ENCODE measurements around the gene COG4.
"Not testable (repeated sequence)": the region's sequence is repeated elsewhere in the genome, so short reads cannot be mapped to it uniquely, and the experiment has no call there.

COG4 gene

DNA sequence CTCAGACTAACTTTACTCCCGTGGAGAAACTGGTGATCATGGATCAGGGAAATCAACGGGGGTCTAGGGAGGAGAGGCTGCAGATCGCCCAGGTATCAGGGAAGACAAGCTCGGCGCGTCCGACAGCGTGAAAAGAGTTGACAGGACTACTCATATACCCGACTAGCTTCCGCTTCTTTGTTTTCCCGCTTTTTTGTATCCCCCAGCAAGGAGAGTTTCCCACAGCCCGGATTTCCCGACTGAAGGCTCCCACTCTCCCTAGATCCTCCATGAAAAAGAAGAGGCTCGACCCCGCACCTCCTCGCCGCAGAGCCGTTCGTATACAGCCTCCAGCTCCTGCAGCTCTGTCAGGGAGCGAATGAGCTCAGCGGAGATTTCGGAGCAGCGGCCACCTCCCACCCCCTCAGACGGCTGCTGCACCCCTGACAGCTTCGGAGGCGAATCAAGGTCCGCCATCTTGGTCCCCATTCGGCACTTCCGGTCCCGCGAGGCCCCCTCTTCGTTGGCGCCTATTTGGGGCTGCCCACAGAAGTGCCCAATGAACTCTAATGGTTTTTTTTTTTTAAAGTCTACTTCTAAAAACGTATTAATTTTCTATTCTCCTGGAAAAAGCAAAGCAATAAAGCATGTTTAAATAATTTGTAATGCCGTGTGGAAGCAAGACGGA lies at the start of gene COG4:
COG4 (minus strand) TSS at position 479 of the 667 bp plus-strand sequence; CDS start at position 468, 11 bp downstream.
- peak; percentile 97 for DNase-seq

DNA sequence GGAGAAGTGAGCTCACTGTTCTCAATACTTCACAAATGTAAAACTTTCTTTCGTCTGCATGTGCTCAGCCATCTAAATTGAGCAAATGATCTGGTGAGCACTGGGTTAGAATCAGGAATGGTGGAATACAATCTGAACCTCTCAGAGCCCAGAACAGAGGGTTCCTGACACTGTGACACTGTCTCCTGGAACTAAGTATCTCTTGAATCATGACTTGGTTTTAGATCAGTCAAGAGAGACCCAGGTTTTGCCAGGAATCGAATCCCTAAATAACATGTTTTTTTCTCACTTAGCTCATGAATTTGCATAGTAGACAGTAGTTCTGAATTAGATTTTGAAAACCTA lies 49.5 kb upstream of the COG4 start:
- no peak for DNase-seq

DNA sequence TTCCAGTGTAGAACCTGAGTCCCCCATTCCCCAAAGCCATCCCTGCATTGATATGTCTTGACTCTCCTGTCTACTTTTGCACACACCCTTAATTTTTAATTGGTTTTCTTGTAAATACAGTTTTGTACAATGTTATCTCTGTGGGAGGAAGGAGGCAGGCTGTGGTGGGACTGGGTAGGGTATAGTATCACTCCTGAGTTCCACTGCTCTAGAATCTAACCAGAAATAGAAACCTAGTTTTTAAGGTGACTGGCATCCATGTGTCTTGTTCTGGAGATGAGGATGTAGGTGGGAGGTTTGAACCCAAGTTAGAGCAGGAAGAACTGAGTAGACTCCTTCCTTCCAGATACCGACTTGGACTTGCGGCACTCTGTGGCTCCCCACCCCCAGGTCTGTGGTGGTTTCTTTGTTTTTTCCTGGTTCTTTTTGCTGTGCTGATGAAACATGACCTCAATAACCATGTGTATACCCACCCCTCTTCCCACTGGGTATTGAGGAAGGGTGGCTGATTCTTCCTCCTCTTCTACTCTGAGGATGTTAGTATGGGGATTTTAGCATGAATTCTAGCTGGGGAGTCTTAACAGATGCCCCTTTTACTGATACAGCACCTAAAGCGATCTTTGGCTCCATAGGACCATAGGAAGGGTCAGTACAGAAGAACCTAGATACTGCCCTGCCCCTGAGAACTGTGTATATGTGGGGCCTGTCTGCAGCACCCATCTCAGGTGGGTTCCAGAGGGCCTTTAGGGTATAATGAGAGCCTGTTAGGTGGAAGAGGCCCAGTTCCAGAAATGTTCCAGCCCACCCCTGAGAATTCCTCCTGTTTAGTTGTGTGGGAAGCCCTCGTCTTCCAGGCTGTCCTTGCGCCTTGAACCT lies 48.9 kb upstream of the COG4 start:
- DNase-seq: no peak

DNA sequence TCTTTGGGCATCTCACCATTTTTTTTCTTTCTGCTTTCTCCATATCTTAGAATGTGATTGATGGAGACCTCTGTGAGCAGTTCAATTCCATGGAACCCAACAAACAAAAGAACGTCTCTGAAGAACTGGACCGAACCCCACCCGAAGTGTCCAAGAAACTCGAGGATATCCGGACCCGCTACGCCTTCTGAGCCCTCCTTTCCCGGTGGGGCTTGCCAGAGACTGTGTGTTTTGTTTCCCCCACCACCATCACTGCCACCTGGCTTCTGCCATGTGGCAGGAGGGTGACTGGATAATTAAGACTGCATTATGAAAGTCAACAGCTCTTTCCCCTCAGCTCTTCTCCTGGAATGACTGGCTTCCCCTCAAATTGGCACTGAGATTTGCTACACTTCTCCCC lies 48.3 kb upstream of the COG4 start:
- DNase-seq: no peak

DNA sequence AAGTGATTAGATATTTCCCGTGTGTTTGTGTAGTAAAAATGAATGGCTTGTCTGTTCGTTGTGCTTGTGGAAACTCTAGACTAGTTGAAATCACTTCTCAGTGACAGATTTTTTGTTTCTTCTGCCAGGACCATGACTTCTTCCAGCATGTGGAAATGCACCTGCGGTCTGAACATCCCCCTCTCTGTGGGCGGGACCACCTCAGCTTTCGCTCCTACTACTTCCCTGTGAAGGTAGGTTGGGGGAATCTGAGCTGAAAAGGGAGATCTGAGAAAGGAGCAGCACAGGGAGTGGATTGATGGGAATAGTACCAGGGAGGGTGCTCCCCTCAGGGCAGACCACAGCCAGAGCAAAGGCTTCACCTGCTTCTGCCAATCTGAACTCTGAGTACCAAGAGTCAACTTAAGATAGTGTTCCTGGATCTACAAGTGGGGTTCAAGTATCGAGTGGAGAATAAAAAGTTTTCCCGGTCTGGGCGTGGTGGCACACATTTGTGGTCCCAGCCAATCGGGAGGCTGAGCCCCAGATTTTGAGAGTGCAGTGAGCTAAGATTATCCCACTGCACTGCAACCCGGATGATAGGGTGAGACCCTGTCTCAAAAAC lies 47.7 kb upstream of the COG4 start:
- no peak for DNase-seq

DNA sequence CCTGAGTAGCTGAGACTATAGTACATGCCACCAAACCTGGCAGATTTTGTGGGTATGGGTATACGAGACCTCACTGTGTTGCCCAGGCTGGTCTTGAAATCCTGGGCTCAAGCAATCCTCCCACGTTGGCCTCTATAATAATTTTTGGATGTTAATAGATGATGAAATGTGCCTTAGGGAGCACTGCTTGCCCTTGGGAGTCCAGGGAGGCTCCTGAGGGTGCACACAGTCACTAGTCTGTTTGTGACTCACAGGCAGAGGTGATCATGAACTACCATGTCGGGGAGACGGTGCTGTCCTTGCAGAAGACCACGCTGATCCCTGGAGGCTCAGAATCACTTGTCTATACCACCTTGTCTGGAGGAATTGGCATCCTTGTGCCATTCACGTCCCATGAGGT lies 46.4 kb upstream of the COG4 start:
- no peak for DNase-seq

DNA sequence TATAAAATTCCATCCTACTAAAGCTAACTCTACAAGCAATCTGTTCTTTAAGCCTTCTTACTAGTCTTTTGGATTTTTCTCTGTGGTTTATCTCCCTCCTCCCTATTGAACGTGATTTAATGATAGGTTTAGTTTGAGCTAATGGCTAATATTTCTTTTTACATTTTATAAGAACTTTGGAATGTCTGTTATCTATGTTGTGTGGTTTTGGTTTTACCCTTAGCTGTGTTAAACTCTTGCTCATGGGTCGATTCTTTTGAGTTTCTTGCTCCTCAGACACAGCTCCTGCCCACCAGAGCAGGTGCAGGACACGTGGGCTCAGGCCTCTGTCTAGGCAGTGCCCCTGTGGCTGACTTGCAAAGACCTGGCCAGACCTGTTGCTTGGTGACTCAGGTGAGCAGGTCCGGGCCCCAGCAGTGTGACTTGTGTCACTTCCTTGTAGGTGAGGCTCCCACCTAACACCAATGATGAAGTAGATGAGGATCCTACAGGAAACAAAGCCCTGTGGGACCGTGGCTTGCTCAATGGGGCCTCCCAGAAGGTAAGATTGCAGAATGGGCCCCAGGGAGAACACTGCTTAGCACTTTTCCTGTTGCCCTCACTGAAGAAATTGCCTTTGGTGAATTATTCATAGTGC lies 45.4 kb upstream of the COG4 start:
- DNase-seq: no peak

DNA sequence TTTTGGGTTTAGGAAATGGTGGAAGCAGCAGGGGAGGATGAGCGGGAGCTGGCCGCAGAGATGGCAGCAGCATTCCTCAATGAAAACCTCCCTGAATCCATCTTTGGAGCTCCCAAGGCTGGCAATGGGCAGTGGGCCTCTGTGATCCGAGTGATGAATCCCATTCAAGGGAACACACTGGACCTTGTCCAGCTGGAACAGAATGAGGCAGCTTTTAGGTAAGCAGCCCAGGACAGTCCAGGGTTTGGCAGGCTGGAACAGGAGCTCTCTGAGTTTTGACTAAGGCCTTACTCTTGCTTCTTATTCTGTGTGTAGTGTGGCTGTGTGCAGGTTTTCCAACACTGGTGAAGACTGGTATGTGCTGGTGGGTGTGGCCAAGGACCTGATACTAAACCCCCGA lies 41.7 kb upstream of the COG4 start:
- DNase-seq: no peak

DNA sequence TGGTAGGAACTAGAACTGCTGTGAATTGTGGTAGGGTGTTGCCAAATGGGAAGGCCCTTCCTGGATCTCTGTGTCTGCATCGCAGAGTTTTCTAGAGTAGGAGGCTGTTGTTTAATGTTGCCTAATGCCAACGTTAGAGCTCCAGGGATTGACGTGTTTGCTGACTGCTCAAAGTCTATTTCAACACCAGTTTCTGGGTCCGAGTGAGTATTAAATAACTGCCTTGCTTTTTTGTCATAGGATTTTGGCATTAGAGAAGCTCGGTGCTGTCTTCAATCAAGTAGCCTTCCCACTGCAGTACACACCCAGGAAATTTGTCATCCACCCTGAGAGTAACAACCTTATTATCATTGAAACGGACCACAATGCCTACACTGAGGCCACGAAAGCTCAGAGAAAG lies 40.3 kb upstream of the COG4 start:
- no peak for DNase-seq

DNA sequence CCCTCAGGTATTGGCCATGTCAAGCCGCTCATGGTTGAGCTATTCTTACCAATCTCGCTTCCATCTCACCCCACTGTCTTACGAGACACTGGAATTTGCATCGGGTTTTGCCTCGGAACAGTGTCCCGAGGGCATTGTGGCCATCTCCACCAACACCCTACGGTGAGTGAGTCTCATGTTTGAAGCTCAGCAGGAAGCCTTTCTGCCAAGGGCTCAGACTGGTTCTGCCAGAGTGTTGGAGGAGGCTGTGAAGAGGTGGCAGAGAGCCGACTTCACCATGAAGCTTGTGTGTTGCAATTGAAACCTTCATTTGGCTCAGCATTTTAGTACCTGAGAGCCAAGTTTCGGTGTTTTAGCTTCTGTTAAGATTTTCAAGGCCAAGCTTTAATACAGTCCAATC lies 38.3 kb upstream of the COG4 start:
- no peak for DNase-seq

DNA sequence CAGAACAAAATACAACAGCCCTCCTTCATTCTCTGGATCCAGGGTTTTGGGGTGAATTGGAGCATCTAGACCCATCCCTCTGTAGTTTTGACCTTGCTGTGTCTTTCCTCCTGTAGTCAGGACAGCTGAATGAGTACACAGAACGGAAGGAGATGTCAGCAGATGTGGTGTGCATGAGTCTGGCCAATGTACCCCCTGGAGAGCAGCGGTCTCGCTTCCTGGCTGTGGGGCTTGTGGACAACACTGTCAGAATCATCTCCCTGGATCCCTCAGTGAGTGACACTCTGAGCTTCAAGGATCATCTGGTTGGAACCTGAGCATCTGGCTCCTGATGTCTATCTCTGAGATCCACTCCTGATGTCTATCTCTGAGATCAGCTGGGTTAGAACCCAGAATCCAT lies 32.7 kb upstream of the COG4 start:
- DNase-seq: no peak

DNA sequence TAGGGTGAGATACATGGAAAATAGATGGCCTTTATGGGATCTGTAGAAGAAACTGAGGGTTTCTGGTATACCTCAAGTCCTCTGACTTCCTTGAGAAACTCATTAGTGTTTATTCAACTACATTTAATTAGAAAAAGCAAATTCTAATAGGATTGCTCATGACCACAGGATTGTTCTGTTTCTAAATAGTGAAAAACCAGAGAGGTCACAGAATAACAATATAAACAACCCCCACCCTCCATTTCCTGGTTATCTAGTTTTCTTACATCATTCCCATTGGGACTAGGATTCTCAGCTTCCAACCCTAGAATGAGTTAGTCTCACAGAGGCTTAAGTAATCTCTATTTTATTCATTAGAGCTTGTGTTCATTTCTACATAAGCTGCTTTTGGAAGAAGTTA lies 30.3 kb upstream of the COG4 start:
- DNase-seq: no peak

DNA sequence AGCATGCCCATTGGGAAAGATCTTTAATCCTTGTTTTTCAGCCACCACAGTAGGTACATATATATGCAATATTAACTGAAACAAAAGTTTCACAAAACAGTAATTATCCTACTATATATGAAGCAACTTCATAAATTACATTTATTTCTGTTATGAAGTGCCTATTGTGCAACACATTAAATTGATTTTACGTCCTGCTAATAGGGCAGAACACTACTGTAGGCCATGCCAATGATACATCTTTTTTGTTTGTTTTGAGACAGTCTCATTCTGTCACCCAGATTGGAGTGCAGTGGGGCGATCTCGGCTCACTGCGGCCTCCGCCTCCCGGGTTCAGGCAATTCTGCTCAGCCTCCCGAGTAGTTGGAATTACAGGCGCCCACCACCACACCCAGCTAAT lies 29.3 kb upstream of the COG4 start:
- no peak for DNase-seq

DNA sequence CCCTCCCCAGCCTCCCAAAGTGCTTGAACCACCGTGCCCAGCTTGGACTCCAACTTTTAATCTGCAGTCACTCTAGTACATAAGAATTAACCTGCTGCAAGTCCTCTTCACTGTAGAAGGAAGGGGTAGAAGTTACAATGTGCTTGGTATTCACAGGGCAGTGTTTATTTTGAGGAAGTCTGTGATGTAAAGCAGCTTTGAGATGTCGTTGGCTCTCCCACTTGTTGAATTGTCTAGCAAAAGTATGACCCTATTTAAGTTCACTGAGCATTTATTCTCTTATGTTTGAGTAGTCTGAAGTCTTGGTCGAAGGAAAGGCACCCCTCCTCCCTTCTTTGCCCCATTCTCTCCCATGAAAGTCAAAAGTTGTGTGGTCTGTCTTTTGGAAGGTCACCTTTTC lies 28.4 kb upstream of the COG4 start:
- no peak for DNase-seq

DNA sequence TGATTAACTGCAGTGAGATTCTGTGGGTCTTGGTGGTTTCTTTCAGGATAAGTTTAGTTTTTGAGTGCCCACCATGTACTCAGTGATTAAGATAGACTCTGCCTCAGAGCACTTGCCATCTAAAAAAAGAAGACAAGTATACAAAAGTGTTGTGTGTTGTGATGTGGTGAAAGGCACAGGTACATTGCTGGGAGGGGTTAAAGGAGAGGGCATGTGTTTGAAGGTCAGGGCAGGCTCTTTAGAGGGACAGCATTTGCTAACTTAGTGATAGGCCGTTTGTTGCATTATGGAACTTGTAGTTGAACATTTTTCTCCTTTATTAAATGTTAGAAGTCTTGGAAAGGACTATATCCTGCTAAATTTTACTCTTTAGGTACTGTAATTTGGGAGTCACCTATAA lies 26.7 kb upstream of the COG4 start:
- no peak for DNase-seq

DNA sequence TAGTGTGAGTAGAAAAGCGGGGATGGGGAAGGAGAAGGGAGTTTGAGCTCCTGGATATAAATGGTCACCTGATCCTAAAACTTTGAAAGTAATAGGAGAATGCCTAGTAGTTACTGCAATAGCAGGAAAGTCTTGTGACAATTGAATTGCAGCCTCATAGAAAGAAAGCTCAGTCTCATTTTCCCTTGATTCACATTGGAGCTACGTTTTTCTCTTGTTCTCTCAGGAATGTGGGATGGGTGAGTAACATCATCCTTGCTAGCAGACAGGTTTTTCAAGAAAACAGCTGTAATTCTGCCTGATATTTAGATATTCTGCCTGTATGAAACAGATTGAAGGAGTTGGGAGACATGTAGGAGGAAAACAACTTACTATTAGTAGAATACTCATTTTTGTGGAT lies 25.6 kb upstream of the COG4 start:
- no peak for DNase-seq

DNA sequence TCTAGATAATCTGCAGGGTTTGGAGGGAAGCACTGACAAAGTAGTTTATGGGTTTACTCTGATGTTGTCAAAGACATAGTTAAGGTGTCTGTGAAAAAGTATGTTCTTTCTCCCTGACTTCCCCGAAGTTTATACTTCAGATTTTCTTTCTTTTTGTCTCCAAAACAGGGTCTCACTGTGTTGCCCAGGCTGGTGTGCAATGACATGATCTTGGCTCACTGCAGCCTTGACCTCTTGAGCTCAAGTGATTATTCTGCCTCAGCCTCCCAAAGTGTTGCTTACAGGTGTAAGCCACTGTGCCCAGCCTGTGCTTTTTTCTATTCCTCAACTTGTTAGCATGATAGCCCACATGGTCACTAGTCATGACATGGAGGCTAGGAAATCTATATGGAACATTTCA lies 21.2 kb upstream of the COG4 start:
- no peak for DNase-seq

DNA sequence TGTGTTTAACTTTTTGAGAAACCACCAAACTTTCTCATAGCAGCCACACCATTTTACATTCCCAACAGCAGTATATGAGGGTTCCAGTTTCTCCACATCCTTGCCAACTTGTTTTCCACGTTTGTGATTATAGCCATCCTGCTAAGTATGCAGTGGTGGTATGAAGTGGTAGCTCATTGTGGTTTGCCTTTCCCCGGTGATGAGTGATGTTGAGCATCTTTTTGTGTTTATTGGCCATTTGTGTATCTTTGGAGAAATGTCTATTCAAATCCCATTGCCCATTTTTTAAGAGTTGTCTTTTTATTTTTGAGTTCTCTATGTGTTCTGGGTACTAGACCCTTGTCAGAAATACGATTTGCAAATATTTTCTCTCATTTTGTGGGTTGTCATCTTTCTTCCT lies 17.6 kb upstream of the COG4 start:
- no peak for DNase-seq

DNA sequence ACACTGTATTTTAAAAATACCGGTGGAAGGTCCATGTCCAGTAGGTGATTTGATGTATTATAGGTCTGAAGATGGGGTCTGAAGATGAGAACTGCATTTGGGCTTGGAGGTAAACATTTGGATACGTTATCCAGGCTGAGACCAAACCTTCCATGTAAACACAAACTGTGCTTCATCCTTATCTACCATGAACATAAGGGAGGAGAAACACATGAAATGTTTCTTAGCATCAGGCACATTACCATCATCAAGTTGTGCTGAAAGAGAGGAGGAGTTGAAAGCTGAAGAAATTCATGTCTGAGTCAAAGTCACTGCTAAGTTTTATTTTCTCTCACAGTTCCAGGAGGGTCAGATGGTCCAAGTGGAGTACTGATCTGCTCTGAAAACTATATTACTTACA lies 11.6 kb upstream of the COG4 start:
- DNase-seq: no peak

DNA sequence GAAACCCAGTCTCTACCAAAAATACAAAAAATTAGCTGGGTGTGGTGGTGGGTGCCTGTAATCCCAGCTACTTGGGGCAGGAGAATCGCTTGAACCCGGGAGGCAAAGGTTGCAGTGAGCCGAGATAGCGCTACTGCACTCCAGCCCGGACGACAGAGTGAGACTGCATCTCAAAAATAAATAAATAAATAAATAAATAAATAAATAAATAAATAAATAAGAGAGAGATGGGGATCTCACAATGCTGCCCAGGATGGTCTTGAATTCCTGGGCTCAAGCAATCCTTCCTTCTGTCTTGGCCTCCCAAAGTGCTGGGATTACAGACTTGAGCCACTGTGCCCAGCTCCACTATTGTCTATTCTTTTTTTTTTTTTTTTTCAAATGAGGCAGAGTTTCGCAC lies 6.6 kb upstream of the COG4 start:
- not testable (repeated sequence) for DNase-seq

DNA sequence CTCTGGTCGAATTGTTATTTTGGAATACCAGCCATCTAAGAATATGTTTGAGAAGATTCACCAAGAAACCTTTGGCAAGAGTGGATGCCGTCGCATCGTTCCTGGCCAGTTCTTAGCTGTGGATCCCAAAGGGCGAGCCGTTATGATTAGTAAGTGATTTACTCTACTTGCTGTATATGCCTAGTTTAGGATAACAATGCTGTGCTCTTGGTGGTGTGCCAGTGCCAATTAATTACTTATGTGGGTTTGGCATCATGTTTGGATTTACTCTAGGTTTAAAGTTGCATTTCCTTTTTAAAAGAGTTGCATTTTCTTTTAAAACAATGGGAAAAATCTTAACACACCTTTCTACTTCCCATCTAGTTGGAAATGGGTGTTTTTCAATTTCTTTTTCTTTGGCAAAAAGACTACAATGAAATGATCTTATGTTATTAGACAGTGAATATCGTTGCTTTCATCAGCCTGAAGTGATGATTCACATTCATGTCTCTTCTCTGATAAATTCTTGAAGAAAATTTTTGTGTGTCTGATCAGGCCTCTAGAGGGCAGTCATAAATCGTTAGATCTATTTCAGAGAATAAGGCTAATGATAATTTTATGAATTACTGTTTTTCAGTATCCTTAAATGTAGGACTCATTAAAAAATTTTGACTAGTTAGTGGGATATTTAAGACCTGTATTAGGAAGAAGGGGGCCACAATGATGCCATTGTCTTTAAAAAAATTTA lies 5.9 kb upstream of the COG4 start:
- peak; percentile 49 for DNase-seq

DNA sequence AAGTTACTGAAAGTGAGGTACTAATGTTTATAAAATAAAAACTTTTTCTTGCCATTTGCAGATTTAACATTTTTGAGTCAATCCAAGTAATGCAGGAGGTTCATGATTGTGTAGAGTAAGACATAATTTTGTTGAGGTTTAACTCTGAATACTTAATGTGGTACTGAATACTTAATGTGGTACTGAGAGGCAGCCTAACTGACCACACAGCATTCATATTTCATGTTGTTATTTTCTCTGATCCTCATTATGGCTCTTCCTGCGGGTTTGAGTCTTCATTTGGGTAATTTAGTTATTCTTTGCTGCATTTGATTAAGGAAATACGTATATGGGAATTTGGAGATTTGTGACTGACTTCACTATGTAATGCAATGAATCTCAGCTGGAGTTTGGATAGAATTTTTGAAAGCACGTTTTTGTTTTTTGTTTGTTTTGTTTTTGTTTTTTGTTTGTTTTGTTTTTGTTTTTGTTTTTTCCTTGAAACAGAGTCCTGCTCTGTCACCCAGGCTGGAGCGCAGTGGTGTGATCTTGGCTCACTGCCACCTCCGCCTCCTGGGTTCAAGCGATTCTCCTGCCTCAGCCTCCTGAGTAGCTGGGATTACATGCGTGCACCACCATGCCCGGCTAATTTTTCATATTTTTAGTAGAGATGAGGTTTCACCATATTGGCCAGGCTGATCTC lies 4.1 kb upstream of the COG4 start:
- DNase-seq: no peak

DNA sequence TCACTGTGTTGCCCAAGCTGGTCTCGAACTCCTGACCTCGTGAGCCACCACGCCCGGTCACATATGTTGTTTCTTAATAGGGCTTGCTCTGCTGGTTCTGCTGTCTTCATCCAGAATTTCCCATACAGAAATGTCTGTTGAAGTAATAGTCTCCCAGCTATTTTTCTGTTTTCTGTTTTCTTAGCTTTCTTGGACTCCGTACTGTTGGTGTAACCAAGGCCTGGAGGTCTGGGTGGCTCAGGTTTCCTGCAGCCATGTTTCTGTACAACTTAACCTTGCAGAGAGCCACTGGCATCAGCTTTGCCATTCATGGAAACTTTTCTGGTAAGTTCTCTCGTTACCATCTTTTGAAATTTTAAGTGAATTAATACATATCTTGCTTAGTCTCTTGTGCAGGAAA lies 3.0 kb upstream of the COG4 start:
- DNase-seq: no peak

All from eye (tissue), 1 donor.